HEK293 (cell line): ENCODE data around the gene SLC38A1.

Experiments used
- CTCF ChIA-PET: fragments of 350-600 bp; formaldehyde crosslinking; extraction: SDS; loops from one replicate; lab custom pipeline; 2021; ENCODE audit warnings: antibody characterized with exemption; lab: Yijun Ruan, JAX
- POLR2A ChIA-PET: fragments of 300-600 bp; formaldehyde crosslinking; extraction: SDS; loops from one replicate; lab custom pipeline; 2020; ENCODE audit warnings: antibody characterized with exemption, inconsistent platforms; lab: Yijun Ruan, JAX
- H3K27ac ChIP-seq: fragments of 200-500 bp; sonication (Bioruptor generic); 2 replicates; pipeline ENCODE4 v1.5.1; 2014; ENCODE audit warnings: low read depth, low read length, control low read depth, inconsistent platforms; ENCODE audit errors: extremely low read depth
- H3K36me3 ChIP-seq, 2 experiments: fragments of 200-500 bp in 1 of 2; sonication (Bioruptor generic) in 1 of 2; 1 replicate in 1 of 2; 2 replicates in 1 of 2; pipeline ENCODE4 v1.5.1; 2014 to 2017; ENCODE audit warnings: inconsistent platforms in 2 of 2, low read length in 2 of 2; ENCODE audit not compliant: control insufficient read depth in 2 of 2, insufficient read depth in 1 of 2
- H3K4me1 ChIP-seq: fragments of 200-500 bp; sonication (Bioruptor generic); 2 replicates; pipeline ENCODE4 v1.5.1; 2014; ENCODE audit warnings: mild to moderate bottlenecking, low read length, inconsistent platforms; ENCODE audit not compliant: control insufficient read depth, insufficient read depth
- H3K4me3 ChIP-seq: 2 replicates; pipeline ENCODE4 v1.5.1; 2011; ENCODE audit warnings: low read depth, mild to moderate bottlenecking, control low read depth, low read length, moderate library complexity
- H3K9me3 ChIP-seq: fragments of 200-500 bp; sonication (Bioruptor generic); 2 replicates; pipeline ENCODE4 v1.5.1; 2014; ENCODE audit warnings: low read depth, low read length, inconsistent platforms; ENCODE audit not compliant: control insufficient read depth, insufficient read depth
- EGR2 ChIP-seq: fragments of 450-650 bp; formaldehyde crosslinking; IDR thresholded peaks from 2 replicates; pipeline ENCODE4 v1.5.1; 2016; ENCODE audit warnings: low read depth, missing biosample characterization, missing genetic modification characterization
- FEZF1 ChIP-seq: fragments of 450-650 bp; formaldehyde crosslinking; IDR thresholded peaks from 2 replicates; pipeline ENCODE4 v1.5.1; 2016; ENCODE audit warnings: missing biosample characterization, missing genetic modification characterization
- GLI2 ChIP-seq: fragments of 450-650 bp; formaldehyde crosslinking; IDR thresholded peaks from 2 replicates; pipeline ENCODE4; 2017; ENCODE audit warnings: missing biosample characterization, missing genetic modification characterization, low read depth, borderline replicate concordance
- OVOL3 ChIP-seq: fragments of 450-650 bp; formaldehyde crosslinking; IDR thresholded peaks from 2 replicates; pipeline ENCODE4 v1.5.1; 2016; ENCODE audit warnings: missing biosample characterization, missing genetic modification characterization
- PRDM10 ChIP-seq: fragments of 450-650 bp; formaldehyde crosslinking; IDR thresholded peaks from 2 replicates; pipeline ENCODE4 v1.5.1; 2016; ENCODE audit warnings: missing biosample characterization, missing genetic modification characterization
- ZNF174 ChIP-seq: fragments of 450-650 bp; formaldehyde crosslinking; IDR thresholded peaks from 2 replicates; pipeline ENCODE4 v1.5.0; 2017; ENCODE audit warnings: missing biosample characterization, mild to moderate bottlenecking, missing genetic modification characterization
- ZNF175 ChIP-seq: fragments of 450-650 bp; formaldehyde crosslinking; IDR thresholded peaks from 2 replicates; pipeline ENCODE4 v1.5.1; 2016; ENCODE audit warnings: missing biosample characterization, missing genetic modification characterization
- ZNF18 ChIP-seq: fragments of 450-650 bp; formaldehyde crosslinking; IDR thresholded peaks from 2 replicates; pipeline ENCODE4 v1.5.1; 2016; ENCODE audit warnings: missing biosample characterization, missing genetic modification characterization
- ZNF211 ChIP-seq: fragments of 450-650 bp; formaldehyde crosslinking; IDR thresholded peaks from 2 replicates; pipeline ENCODE4 v1.5.1; 2016; ENCODE audit warnings: low read depth, missing biosample characterization, missing genetic modification characterization
- ZNF214 ChIP-seq: fragments of 450-650 bp; formaldehyde crosslinking; IDR thresholded peaks from 2 replicates; pipeline ENCODE4 v1.5.1; 2017; ENCODE audit warnings: missing biosample characterization, mild to moderate bottlenecking, missing genetic modification characterization, borderline replicate concordance
- ZNF555 ChIP-seq: fragments of 450-650 bp; formaldehyde crosslinking; conservative IDR thresholded peaks from 2 replicates; pipeline ENCODE4 v1.5.1; 2017; ENCODE audit warnings: missing biosample characterization, mild to moderate bottlenecking, missing genetic modification characterization, inconsistent platforms
- ZNF629 ChIP-seq: fragments of 450-650 bp; formaldehyde crosslinking; IDR thresholded peaks from 2 replicates; pipeline ENCODE4 v1.5.1; 2017; ENCODE audit warnings: missing biosample characterization, missing genetic modification characterization
- ZNF747 ChIP-seq: fragments of 450-650 bp; formaldehyde crosslinking; IDR thresholded peaks from 2 replicates; pipeline ENCODE4 v1.5.1; 2016; ENCODE audit warnings: missing biosample characterization, missing genetic modification characterization
- ZNF843 ChIP-seq: fragments of 450-650 bp; formaldehyde crosslinking; IDR thresholded peaks from 2 replicates; pipeline ENCODE4 v1.5.1; 2016; ENCODE audit warnings: missing biosample characterization, missing genetic modification characterization
- ZSCAN30 ChIP-seq: fragments of 450-650 bp; IDR thresholded peaks from 2 replicates; pipeline ENCODE4 v1.5.1; 2018; ENCODE audit warnings: missing biosample characterization, mild to moderate bottlenecking, missing genetic modification characterization, moderate library complexity
- TF ChIP-seq, protein P1 (sequence below): fragments of 450-650 bp; formaldehyde crosslinking; IDR thresholded peaks from 2 replicates; pipeline ENCODE4 v1.5.1; 2016; ENCODE audit warnings: missing biosample characterization, missing genetic modification characterization
- TF ChIP-seq, protein P2 (sequence below): fragments of 450-650 bp; formaldehyde crosslinking; IDR thresholded peaks from 2 replicates; pipeline ENCODE4 v1.5.1; 2016; ENCODE audit warnings: missing biosample characterization, missing genetic modification characterization

SLC38A1 gene

DNA sequence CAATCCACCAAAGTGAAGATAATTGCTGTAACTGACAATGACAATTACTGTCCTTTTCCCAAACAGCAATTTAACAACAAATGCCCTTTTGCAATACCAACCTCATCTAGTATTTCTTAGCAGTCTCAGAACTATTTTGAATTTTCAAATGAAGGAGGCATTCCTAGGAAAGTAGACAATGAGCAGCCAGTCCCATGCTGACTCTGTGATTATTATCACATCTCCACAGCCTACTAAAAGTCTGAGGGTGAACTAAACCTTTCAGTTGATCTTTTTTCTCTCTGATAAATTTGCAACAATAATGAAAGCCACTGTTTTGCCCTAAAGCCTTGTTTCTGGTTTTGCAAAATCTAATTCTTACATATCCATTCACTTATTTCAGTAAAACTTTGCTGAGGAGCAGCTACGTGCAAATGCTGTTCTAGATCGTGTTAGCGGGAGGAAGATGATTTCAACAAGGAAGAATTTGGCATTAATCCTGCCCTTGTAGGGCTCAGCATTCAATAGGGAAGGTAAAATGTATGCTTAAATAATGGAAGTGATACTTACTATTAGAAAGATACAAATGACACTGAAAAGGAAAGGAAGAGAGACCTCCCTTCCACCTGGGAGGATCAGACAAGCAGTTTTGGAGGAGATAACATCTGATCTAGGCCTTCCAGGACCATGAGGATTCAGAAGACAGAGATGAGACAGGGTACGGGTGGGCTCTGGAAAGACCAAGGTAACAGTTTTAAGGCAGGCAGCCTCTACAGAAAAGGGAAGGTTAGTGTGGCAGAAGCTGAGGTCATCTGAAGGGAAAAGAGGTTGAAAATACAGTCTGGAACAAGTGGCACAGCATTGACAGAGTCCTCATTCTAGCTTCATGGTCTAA lies 47.4 kb downstream of the SLC38A1 start:
- Histone ChIP-seq H3K36me3 (peaks cover 0 to 45% of the 10 kb centered on the region in 2 experiments; a peak in 2 of 3 replicates), H3K4me1 (no peaks in the 10 kb centered on the region), H3K9me3 (no peaks in the 10 kb centered on the region), H3K27ac (no peak overlapping the region), H3K4me3 (no peak overlapping the region)
- ChIA-PET CTCF (no interaction called here), POLR2A (no interaction called here)
- no peak for TF ChIP-seq ZNF18 (tag by site-specific recombination)
- no peak for TF ChIP-seq ZNF555 (tag by site-specific recombination)
- TF ChIP-seq ZNF175 (tag by site-specific recombination), result no peak
- TF ChIP-seq PRDM10, result no peak
- TF ChIP-seq, protein P1, sequence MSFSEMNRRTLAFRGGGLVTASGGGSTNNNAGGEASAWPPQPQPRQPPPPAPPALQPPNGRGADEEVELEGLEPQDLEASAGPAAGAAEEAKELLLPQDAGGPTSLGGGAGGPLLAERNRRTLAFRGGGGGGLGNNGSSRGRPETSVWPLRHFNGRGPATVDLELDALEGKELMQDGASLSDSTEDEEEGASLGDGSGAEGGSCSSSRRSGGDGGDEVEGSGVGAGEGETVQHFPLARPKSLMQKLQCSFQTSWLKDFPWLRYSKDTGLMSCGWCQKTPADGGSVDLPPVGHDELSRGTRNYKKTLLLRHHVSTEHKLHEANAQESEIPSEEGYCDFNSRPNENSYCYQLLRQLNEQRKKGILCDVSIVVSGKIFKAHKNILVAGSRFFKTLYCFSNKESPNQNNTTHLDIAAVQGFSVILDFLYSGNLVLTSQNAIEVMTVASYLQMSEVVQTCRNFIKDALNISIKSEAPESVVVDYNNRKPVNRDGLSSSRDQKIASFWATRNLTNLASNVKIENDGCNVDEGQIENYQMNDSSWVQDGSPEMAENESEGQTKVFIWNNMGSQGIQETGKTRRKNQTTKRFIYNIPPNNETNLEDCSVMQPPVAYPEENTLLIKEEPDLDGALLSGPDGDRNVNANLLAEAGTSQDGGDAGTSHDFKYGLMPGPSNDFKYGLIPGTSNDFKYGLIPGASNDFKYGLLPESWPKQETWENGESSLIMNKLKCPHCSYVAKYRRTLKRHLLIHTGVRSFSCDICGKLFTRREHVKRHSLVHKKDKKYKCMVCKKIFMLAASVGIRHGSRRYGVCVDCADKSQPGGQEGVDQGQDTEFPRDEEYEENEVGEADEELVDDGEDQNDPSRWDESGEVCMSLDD, result no peak
- TF ChIP-seq FEZF1 (tag by site-specific recombination), result no peak; the same call in 1 of the 2 replicates
- TF ChIP-seq ZNF629, result no peak
- no peak for TF ChIP-seq ZNF174 (tag by site-specific recombination)
- no peak for TF ChIP-seq ZNF211
- no peak for TF ChIP-seq OVOL3
- TF ChIP-seq GLI2 (tag by site-specific recombination), result no peak
- TF ChIP-seq ZNF747, result no peak
- TF ChIP-seq ZNF214 (tag by site-specific recombination), result no peak
- TF ChIP-seq ZSCAN30 (tag by site-specific recombination), result no peak
- no peak for TF ChIP-seq EGR2 (tag by site-specific recombination)
- TF ChIP-seq, protein P2, sequence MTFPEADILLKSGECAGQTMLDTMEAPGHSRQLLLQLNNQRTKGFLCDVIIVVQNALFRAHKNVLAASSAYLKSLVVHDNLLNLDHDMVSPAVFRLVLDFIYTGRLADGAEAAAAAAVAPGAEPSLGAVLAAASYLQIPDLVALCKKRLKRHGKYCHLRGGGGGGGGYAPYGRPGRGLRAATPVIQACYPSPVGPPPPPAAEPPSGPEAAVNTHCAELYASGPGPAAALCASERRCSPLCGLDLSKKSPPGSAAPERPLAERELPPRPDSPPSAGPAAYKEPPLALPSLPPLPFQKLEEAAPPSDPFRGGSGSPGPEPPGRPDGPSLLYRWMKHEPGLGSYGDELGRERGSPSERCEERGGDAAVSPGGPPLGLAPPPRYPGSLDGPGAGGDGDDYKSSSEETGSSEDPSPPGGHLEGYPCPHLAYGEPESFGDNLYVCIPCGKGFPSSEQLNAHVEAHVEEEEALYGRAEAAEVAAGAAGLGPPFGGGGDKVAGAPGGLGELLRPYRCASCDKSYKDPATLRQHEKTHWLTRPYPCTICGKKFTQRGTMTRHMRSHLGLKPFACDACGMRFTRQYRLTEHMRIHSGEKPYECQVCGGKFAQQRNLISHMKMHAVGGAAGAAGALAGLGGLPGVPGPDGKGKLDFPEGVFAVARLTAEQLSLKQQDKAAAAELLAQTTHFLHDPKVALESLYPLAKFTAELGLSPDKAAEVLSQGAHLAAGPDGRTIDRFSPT (tag by site-specific recombination), result no peak
- TF ChIP-seq ZNF843, result no peak
